CD4-positive, alpha-beta T cell treated with Interleukin-4 for 4 hours (primary cell): ENCODE results near the gene RAMP3.
"Not testable (repeated sequence)": the region's sequence is repeated elsewhere in the genome, so short reads cannot be mapped to it uniquely, and the experiment has no call there.

ENCODE experiments used
- DNase-seq: peaks from one replicate; pipeline ENCODE4 v3.0.0-alpha.2; 2020

Gene RAMP3

GRCh38 chr7:45132708-45133320 is 24.8 kb upstream of the RAMP3 start:
- DNase-seq: no peak

GRCh38 chr7:45133352-45133751 is 24.2 kb upstream of the RAMP3 start:
- DNase-seq: no peak

- no peak for DNase-seq
Observed at GRCh38 chr7:45133877-45134276, 23.7 kb upstream of the RAMP3 start.

- DNase-seq: peak; percentile 76
Observed at GRCh38 chr7:45136106-45137060, 21.2 kb upstream of the RAMP3 start.

- no peak for DNase-seq
Observed at GRCh38 chr7:45138433-45139267, 18.9 kb upstream of the RAMP3 start.

GRCh38 chr7:45140827-45141226 is 16.8 kb upstream of the RAMP3 start:
- no peak for DNase-seq

- no peak for DNase-seq
Observed at GRCh38 chr7:45143616-45144015, 14.0 kb upstream of the RAMP3 start.

- no peak for DNase-seq
Observed at GRCh38 chr7:45145881-45146280, 11.7 kb upstream of the RAMP3 start.

- DNase-seq: no peak
Observed at GRCh38 chr7:45146531-45147379, 10.8 kb upstream of the RAMP3 start.

GRCh38 chr7:45147858-45148652 is 9.5 kb upstream of the RAMP3 start:
- no peak for DNase-seq

- DNase-seq: no peak
Observed at GRCh38 chr7:45148653-45148973, 9.0 kb upstream of the RAMP3 start.

- DNase-seq: no peak
Observed at GRCh38 chr7:45149606-45150005, 8.0 kb upstream of the RAMP3 start.

GRCh38 chr7:45150199-45150598 is 7.4 kb upstream of the RAMP3 start:
- DNase-seq: no peak

- no peak for DNase-seq
Observed at GRCh38 chr7:45151131-45151684, 6.4 kb upstream of the RAMP3 start.

- no peak for DNase-seq
Observed at GRCh38 chr7:45151967-45152366, 5.6 kb upstream of the RAMP3 start.

GRCh38 chr7:45153233-45153632 is 4.4 kb upstream of the RAMP3 start:
- no peak for DNase-seq

- DNase-seq: not testable (repeated sequence)
Observed at GRCh38 chr7:45153861-45154260, 3.7 kb upstream of the RAMP3 start.

GRCh38 chr7:45155357-45155900 is 2.2 kb upstream of the RAMP3 start:
- no peak for DNase-seq

- no peak for DNase-seq
Observed at GRCh38 chr7:45155941-45156340, 1.6 kb upstream of the RAMP3 start.

GRCh38 chr7:45156516-45157272 is 897 bp upstream of the RAMP3 start:
- no peak for DNase-seq
